Myocyte (in vitro differentiated cells): Measurements from ENCODE around the gene MAP2K6. TPM values are rescaled to one million over a fixed set of nuclear protein-coding genes. Genes with fewer than 3 reads are reported as not detected.

ENCODE experiments used
- DNase-seq: peaks from one replicate; pipeline ENCODE4 v3.0.0-alpha.2; 2012; ENCODE audit warnings: low read depth
- total RNA-seq: library from RNA; depleted of rRNA; stranded (reverse); fragments of >200 nt; gene quantifications from 2 replicates; pipeline ENCODE4 v1.2.3, GENCODE V29; 2014

MAP2K6 gene
- total RNA-seq, 1 donor from 2014 or later: 0.16 TPM

GRCh38 chr17:69486779-69487637 lies 72.5 kb downstream of the MAP2K6 start:
- no peak for DNase-seq

GRCh38 chr17:69489313-69489712 lies 74.8 kb downstream of the MAP2K6 start:
- no peak for DNase-seq

- DNase-seq: peak; percentile 46
These were observed 78.0 kb downstream of the MAP2K6 start for GRCh38 chr17:69492410-69493071.

DNA sequence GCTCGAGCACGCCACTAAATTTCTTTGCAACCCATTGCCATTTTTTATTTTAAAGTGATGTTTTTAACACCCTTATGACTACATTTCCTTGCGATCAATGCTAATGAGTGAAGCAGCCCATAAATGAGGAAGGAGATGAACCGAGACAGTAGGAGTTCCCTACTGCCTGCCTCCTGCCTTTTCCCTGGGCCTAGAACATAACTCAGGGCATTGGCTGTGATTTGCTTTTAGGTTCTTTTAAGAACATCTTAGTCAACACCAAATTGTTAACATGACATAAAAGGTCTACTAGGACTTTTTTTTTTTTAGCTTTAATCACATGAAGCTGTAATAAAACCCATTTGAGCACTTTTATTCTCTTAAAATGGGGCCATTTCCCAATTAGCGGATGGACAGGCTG lies 81.3 kb downstream of the MAP2K6 start:
- no peak for DNase-seq

- DNase-seq: no peak
These were observed 82.7 kb downstream of the MAP2K6 start for GRCh38 chr17:69497161-69497560.

GRCh38 chr17:69499318-69499717 lies 84.8 kb downstream of the MAP2K6 start:
- DNase-seq: no peak

GRCh38 chr17:69500911-69501429 lies 86.5 kb downstream of the MAP2K6 start:
- no peak for DNase-seq

GRCh38 chr17:69501591-69502468 lies 87.3 kb downstream of the MAP2K6 start:
- DNase-seq: peak; percentile 34

- DNase-seq: no peak
These were observed 89.2 kb downstream of the MAP2K6 start for GRCh38 chr17:69503711-69504110.

GRCh38 chr17:69505740-69506139 lies 91.2 kb downstream of the MAP2K6 start:
- no peak for DNase-seq

DNA sequence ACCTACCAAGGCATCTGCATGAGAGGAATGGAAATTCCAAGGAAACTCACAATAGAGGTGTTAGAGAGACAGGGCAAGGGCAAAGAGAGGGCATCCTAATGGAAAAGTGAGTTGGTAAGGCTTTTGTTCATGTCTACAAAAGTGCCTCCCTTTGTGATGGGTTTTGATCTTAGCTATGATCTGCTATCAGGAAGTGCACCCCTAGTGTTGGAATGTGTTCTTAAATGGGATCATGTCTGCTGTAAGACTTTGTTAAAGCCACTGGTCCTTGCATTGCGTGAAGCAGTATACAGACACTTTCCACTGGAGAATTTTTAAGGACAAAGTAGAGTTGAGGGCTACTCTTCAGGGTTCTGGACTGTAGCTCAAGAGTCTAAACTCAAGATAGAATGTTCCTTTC lies 92.0 kb downstream of the MAP2K6 start:
- DNase-seq: no peak

DNA sequence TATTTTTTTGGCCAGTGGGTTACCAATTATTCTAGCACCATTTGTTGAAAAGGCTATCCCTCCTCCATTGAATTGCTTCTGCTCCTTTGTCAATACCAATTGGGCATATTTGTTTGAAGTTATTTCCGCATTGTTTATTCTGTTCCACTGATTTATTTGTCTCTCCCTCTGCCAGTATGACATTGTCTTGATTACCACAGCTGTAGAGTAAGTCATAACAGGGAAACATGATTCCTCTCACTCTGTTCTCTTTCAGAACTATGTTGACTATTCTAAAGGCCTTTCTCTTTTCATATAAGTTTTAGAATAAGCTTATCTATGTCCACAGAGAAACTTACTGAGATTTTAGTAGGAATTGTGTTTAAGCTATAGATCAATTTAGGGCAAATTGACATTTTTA lies 94.3 kb downstream of the MAP2K6 start:
- no peak for DNase-seq

GRCh38 chr17:69511250-69511649 lies 96.8 kb downstream of the MAP2K6 start:
- no peak for DNase-seq

GRCh38 chr17:69512946-69513345 lies 98.4 kb downstream of the MAP2K6 start:
- no peak for DNase-seq

GRCh38 chr17:69516225-69516624 lies 101.7 kb downstream of the MAP2K6 start:
- DNase-seq: no peak

GRCh38 chr17:69516911-69517310 lies 102.4 kb downstream of the MAP2K6 start:
- DNase-seq: no peak

- DNase-seq: no peak
These were observed 104.5 kb downstream of the MAP2K6 start for GRCh38 chr17:69518951-69519350.

DNA sequence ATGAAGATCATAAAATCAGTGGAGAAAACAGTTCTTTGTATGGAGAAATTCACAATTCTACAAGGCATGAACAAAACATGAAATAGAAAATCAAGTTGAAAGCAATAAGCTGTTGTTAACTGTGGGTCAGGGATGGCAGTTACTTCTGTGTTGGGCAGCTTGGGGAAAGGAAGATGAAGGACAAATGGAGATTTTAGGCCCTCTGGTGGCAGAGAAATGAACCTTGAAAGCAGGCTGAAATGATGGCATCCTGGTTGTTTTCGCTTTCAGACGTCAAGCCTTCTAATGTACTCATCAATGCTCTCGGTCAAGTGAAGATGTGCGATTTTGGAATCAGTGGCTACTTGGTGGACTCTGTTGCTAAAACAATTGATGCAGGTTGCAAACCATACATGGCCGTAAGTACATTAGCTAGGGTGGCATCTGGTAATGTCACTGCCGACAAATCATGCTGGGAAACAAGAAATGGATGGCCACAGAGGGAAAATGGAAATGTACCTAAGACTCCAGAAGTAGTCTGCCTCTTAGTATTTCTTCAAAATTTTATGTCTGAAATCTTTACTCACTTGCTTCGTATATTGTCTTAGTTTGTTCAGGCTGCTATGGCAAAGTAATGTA lies 108.9 kb downstream of the MAP2K6 start:
- peak; percentile 69 for DNase-seq

DNA sequence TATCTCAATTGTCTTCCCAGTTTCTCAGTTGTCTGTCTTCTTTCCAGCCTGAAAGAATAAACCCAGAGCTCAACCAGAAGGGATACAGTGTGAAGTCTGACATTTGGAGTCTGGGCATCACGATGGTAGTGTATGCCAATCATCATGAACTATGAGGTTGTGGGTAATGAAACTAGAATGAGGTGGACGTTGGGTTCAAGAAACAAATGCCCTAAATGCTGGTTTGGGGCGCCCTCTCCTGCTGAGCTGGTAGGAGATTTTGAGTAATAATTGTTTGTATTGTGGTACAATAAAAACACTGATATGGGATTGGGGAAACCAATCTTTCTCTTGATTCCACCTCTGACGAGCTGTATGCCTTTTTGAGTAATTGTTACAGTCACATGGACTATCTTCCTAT lies 110.4 kb downstream of the MAP2K6 start:
- peak; percentile 2 for DNase-seq

DNA sequence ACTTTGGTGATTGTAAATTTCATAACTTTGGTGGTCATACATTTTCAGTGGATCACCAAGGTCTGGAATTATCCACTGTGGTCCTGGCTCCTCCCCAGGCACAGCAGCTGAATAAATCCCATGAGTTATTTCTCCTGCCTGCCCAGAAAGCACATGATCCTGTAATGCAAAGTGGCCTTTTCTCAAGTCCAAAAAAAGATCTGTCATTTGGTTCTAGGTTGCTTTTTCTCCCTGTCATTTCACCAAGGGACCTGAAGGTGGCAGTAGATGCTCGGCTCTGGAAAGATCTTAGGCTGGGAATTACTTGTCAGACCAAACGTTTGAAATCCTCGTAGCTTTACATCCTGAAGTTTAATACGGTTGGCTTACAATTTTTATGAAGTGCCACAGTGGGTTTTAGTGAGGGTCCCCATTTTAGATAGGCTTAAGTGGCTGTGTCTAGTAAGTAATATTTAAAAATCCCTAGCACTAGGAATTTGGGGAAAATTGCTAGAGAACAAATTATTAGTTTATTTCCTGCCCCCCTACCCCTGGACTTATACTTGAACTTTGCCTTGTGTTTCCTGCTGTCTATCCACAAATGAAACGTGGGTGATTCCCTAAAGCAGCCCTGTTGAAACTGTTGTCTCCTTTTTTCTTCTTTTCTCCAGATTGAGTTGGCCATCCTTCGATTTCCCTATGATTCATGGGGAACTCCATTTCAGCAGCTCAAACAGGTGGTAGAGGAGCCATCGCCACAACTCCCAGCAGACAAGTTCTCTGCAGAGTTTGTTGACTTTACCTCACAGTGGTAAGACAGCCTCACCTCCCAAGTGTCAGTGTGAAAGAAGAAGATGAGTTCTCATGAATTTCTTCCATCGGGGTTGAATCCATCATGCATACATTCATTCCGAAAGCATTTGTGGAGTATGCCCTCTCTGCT lies 111.7 kb downstream of the MAP2K6 start:
- peak; percentile 93 for DNase-seq
